H4 (cell line): Measurements from ENCODE around the gene TMC1. TPM values are rescaled to one million over a fixed set of nuclear protein-coding genes. Genes with fewer than 3 reads are reported as not detected.

Experiments used
- DNase-seq: peaks from one replicate; pipeline ENCODE4 v3.0.0-alpha.2; 2015; ENCODE audit warnings: low spot score
- total RNA-seq: library from RNA; depleted of rRNA; stranded (reverse); fragments of >200 nt; shearing (Covaris generic); gene quantifications from 2 replicates; pipeline ENCODE4 v1.2.3, GENCODE V29; 2014

The TMC1 gene
- total RNA-seq, 1 experiment from 2014 or later = not detected

- no peak for DNase-seq
These were observed 54.3 kb downstream of the TMC1 start for GRCh38 chr9:72575666-72576065.

- no peak for DNase-seq
These were observed 54.7 kb downstream of the TMC1 start for GRCh38 chr9:72576087-72576486.

GRCh38 chr9:72577212-72577753, 55.9 kb downstream of the TMC1 start:
- DNase-seq = peak; percentile 82

- peak; percentile 72 for DNase-seq
These were observed 57.8 kb downstream of the TMC1 start for GRCh38 chr9:72579190-72579589.

- no peak for DNase-seq
These were observed 58.6 kb downstream of the TMC1 start for GRCh38 chr9:72579880-72580550.

- no peak for DNase-seq
These were observed 60.3 kb downstream of the TMC1 start for GRCh38 chr9:72581694-72582093.

GRCh38 chr9:72583370-72583769, 62.0 kb downstream of the TMC1 start:
- DNase-seq = no peak

GRCh38 chr9:72586388-72587130, 65.2 kb downstream of the TMC1 start:
- DNase-seq = peak; percentile 91

GRCh38 chr9:72588336-72588735, 66.9 kb downstream of the TMC1 start:
- no peak for DNase-seq

- no peak for DNase-seq
These were observed 68.5 kb downstream of the TMC1 start for GRCh38 chr9:72589667-72590521.

- no peak for DNase-seq
These were observed 69.4 kb downstream of the TMC1 start for GRCh38 chr9:72590824-72591223.

- DNase-seq = peak; percentile 73
These were observed 71.3 kb downstream of the TMC1 start for GRCh38 chr9:72592502-72593403.

GRCh38 chr9:72596451-72597180, 75.2 kb downstream of the TMC1 start:
- DNase-seq = peak; percentile 73

- no peak for DNase-seq
These were observed 75.7 kb downstream of the TMC1 start for GRCh38 chr9:72597181-72597517.

GRCh38 chr9:72597601-72598000, 76.2 kb downstream of the TMC1 start:
- DNase-seq = no peak

- no peak for DNase-seq
These were observed 77.2 kb downstream of the TMC1 start for GRCh38 chr9:72598639-72599038.

GRCh38 chr9:72599874-72600534, 78.6 kb downstream of the TMC1 start:
- no peak for DNase-seq

- DNase-seq = no peak
These were observed 79.3 kb downstream of the TMC1 start for GRCh38 chr9:72600671-72601070.

- DNase-seq = no peak
These were observed 80.2 kb downstream of the TMC1 start for GRCh38 chr9:72601615-72602014.

- no peak for DNase-seq
These were observed 91.0 kb downstream of the TMC1 start for GRCh38 chr9:72612449-72612848.
